Panc1 (cell line): ENCODE data around the gene NAA25. TPM values are rescaled to one million over a fixed set of nuclear protein-coding genes. Genes with fewer than 3 reads are reported as not detected.

Experiments
- ATAC-seq: fragments of 200-7000 bp; cut with Tn5 transposase; 2 replicates; pipeline ENCODE4 v1.9.1; 2020; ENCODE audit warnings: mild to moderate bottlenecking, moderate library complexity
- BruUV-seq: library from RNA; stranded (reverse); fragments of 400-500 nt; replicated peaks from 2 replicates; lab custom pipeline; 2021; lab: Mats Ljungman, UMichigan
- CTCF ChIA-PET: fragments of 300-600 bp; sonication (Branson Sonifier 250); formaldehyde crosslinking; loops from one replicate; lab custom pipeline; 2022; ENCODE audit warnings: antibody characterized with exemption; lab: Charles Lee
- POLR2A ChIA-PET: fragments of 300-600 bp; sonication (Branson Sonifier 250); formaldehyde crosslinking; loops from one replicate; lab custom pipeline; 2022; ENCODE audit warnings: antibody characterized with exemption; lab: Charles Lee
- DNase-seq: peaks from one replicate; pipeline ENCODE4 v3.0.0-alpha.2; 2010; ENCODE audit warnings: low read depth, low spot score
- H3K27ac ChIP-seq: 2 replicates; pipeline ENCODE4 v1.5.1; 2011; ENCODE audit warnings: mild to moderate bottlenecking, low read length, inconsistent platforms
- H3K27me3 ChIP-seq: fragments of 200-500 bp; sonication (Bioruptor generic); 2 replicates; pipeline ENCODE4 v1.6.0; 2014; ENCODE audit warnings: low read length, inconsistent platforms; ENCODE audit not compliant: control insufficient read depth, insufficient read depth
- H3K36me3 ChIP-seq: fragments of 200-500 bp; sonication (Bioruptor generic); 2 replicates; pipeline ENCODE4 v1.5.1; 2014; ENCODE audit warnings: inconsistent platforms, mild to moderate bottlenecking, low read length, moderate library complexity; ENCODE audit not compliant: control insufficient read depth, insufficient read depth
- H3K4me1 ChIP-seq: 2 replicates; pipeline ENCODE4 v1.5.1; 2011; ENCODE audit warnings: inconsistent platforms, mild to moderate bottlenecking, low read length, moderate library complexity; ENCODE audit not compliant: control insufficient read depth, insufficient read depth
- H3K4me3 ChIP-seq, 2 experiments: 2 replicates each; pipeline ENCODE4 v1.5.1; 2011 to 2012; ENCODE audit warnings: low read depth in 2 of 2, low read length in 2 of 2, mild to moderate bottlenecking in 2 of 2, inconsistent platforms in 1 of 2, moderate library complexity in 1 of 2
- H3K9me3 ChIP-seq: fragments of 200-500 bp; sonication (Bioruptor generic); 2 replicates; pipeline ENCODE4 v1.5.1; 2014; ENCODE audit warnings: low read depth, mild to moderate bottlenecking, inconsistent platforms, low read length, moderate library complexity; ENCODE audit not compliant: control insufficient read depth, insufficient read depth
- POLR2AphosphoS5 ChIP-seq: IDR thresholded peaks from 2 replicates; pipeline ENCODE4 v1.6.1; 2012; ENCODE audit warnings: mild to moderate bottlenecking, low read depth, low read length, moderate library complexity
- SIN3A ChIP-seq: IDR thresholded peaks from 2 replicates; pipeline ENCODE4 v1.6.1; 2012; ENCODE audit warnings: low read depth, mild to moderate bottlenecking, low read length, moderate library complexity, borderline replicate concordance; ENCODE audit not compliant: insufficient read depth
- TCF7L2 ChIP-seq: IDR thresholded peaks from 2 replicates; pipeline ENCODE4 v1.6.1; 2011; ENCODE audit warnings: mild to moderate bottlenecking, low read depth, low read length, inconsistent platforms
- in situ Hi-C: cut with HindIII; loops from 2 replicates; pipeline ENCODE4 v1.10.0; 2016; ENCODE audit warnings: low sequenced_read_pairs, low pct_unique_long_range_greater_than_20kb
- intact Hi-C: fragments of 100-400 bp; cut with micrococcal nuclease; formaldehyde crosslinking; loops from one replicate; pipeline ENCODE4 v1.10.0; 2022; ENCODE audit not compliant: unreplicated experiment
- total RNA-seq: library from RNA; stranded (reverse); gene quantifications from one replicate; pipeline ENCODE4 v1.2.1, GENCODE V29; 2021; ENCODE audit not compliant: unreplicated experiment
- TF ChIP-seq, protein P1 (sequence below): fragments of 450-650 bp; IDR thresholded peaks from 2 replicates; pipeline ENCODE4 v1.5.1; 2017; ENCODE audit warnings: mild to moderate bottlenecking
- TF ChIP-seq, protein P2 (sequence below), 2 experiments: IDR thresholded peaks; 2 replicates each; pipeline ENCODE4 v1.6.1; 2011 to 2012; ENCODE audit warnings: low read depth in 2 of 2, control low read depth in 1 of 2, low read length in 1 of 2, mild to moderate bottlenecking in 1 of 2, moderate library complexity in 1 of 2; ENCODE audit not compliant: insufficient read depth in 1 of 2

Gene NAA25
- total RNA-seq, 1 experiment from 2014 or later = 32.2 TPM

- Histone ChIP-seq H3K9me3 (no peaks in the 10 kb centered on the region), H3K4me1 (no peaks in the 10 kb centered on the region), H3K4me3 (no peak overlapping the region), H3K36me3 (no peaks in the 10 kb centered on the region), H3K27me3 (no peaks in the 10 kb centered on the region), H3K27ac (no peak overlapping the region)
- CTCF ChIA-PET = no interaction called here
- intact Hi-C loops (no loop called here), in situ Hi-C loops (no loop called here)
- POLR2A ChIA-PET = no interaction called here
- no peak for DNase-seq
- no peak for ATAC-seq
- no TSS peak for BruUV-seq
- no peak for TF ChIP-seq SIN3A
- TF ChIP-seq POLR2AphosphoS5 = no peak
- TF ChIP-seq TCF7L2 = no peak
Observed at GRCh38 chr12:111984820-111985219, 123.8 kb downstream of the NAA25 start.

GRCh38 chr12:111981987-111982386 lies 126.6 kb downstream of the NAA25 start:
- Histone ChIP-seq H3K27me3 (no peaks in the 10 kb centered on the region), H3K4me3 (no peak overlapping the region), H3K36me3 (no peaks in the 10 kb centered on the region), H3K9me3 (no peaks in the 10 kb centered on the region), H3K27ac (no peak overlapping the region), H3K4me1 (no peaks in the 10 kb centered on the region)
- POLR2A ChIA-PET = no interaction called here
- no peak for DNase-seq
- in situ Hi-C loops = no loop called here
- intact Hi-C loops = no loop called here
- CTCF ChIA-PET = no interaction called here
- BruUV-seq = no TSS peak
- ATAC-seq = no peak
- TF ChIP-seq TCF7L2 (no peak), SIN3A (no peak), POLR2AphosphoS5 (no peak)
- TF ChIP-seq, protein P1, sequence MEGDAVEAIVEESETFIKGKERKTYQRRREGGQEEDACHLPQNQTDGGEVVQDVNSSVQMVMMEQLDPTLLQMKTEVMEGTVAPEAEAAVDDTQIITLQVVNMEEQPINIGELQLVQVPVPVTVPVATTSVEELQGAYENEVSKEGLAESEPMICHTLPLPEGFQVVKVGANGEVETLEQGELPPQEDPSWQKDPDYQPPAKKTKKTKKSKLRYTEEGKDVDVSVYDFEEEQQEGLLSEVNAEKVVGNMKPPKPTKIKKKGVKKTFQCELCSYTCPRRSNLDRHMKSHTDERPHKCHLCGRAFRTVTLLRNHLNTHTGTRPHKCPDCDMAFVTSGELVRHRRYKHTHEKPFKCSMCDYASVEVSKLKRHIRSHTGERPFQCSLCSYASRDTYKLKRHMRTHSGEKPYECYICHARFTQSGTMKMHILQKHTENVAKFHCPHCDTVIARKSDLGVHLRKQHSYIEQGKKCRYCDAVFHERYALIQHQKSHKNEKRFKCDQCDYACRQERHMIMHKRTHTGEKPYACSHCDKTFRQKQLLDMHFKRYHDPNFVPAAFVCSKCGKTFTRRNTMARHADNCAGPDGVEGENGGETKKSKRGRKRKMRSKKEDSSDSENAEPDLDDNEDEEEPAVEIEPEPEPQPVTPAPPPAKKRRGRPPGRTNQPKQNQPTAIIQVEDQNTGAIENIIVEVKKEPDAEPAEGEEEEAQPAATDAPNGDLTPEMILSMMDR = no peak
- TF ChIP-seq, protein P2, sequence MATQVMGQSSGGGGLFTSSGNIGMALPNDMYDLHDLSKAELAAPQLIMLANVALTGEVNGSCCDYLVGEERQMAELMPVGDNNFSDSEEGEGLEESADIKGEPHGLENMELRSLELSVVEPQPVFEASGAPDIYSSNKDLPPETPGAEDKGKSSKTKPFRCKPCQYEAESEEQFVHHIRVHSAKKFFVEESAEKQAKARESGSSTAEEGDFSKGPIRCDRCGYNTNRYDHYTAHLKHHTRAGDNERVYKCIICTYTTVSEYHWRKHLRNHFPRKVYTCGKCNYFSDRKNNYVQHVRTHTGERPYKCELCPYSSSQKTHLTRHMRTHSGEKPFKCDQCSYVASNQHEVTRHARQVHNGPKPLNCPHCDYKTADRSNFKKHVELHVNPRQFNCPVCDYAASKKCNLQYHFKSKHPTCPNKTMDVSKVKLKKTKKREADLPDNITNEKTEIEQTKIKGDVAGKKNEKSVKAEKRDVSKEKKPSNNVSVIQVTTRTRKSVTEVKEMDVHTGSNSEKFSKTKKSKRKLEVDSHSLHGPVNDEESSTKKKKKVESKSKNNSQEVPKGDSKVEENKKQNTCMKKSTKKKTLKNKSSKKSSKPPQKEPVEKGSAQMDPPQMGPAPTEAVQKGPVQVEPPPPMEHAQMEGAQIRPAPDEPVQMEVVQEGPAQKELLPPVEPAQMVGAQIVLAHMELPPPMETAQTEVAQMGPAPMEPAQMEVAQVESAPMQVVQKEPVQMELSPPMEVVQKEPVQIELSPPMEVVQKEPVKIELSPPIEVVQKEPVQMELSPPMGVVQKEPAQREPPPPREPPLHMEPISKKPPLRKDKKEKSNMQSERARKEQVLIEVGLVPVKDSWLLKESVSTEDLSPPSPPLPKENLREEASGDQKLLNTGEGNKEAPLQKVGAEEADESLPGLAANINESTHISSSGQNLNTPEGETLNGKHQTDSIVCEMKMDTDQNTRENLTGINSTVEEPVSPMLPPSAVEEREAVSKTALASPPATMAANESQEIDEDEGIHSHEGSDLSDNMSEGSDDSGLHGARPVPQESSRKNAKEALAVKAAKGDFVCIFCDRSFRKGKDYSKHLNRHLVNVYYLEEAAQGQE (IDR thresholded peaks at IDR 0.05; ENCODE audit: insufficient read depth in 1 of 2, low read depth in 2 of 2, low read length in 1 of 2) = no peak

DNA sequence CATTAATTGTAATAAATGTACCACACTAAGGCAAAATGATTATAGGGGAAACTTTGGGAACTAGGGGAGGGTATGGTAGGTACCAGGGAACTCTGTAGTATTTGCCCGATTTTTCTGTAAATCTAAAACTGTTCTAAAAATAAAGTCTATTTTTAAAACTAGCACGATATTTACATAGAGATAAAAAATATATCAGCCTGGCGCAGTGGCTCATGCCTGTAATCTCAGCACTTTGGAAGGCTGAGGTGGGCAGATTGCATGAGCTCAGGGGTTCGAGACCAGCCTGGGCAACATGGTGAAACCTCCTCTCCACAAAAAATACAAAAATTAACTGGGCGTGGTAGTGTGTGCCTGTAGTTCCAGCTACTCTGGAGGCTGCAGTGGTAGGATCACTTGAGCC lies 128.0 kb downstream of the NAA25 start:
- ChIA-PET CTCF (no interaction called here), POLR2A (no interaction called here)
- Histone ChIP-seq H3K9me3 (no peaks in the 10 kb centered on the region), H3K27me3 (no peaks in the 10 kb centered on the region), H3K36me3 (no peaks in the 10 kb centered on the region), H3K4me1 (no peaks in the 10 kb centered on the region), H3K4me3 (no peak overlapping the region), H3K27ac (no peak overlapping the region)
- no peak for ATAC-seq
- no TSS peak for BruUV-seq
- intact Hi-C loops (no loop called here), in situ Hi-C loops (no loop called here)
- TF ChIP-seq, protein P1 = no peak
- TF ChIP-seq SIN3A = no peak
- no peak for DNase-seq
